ENCODE results near the gene TNN. TPM values are rescaled to one million over a fixed set of nuclear protein-coding genes. Genes with fewer than 3 reads are reported as not detected.
A peak's percentile ranks its signal among the peaks of the same experiment; 100 is the strongest.

The TNN gene
- total RNA-seq, 1 donor from 2014 or later, result not detected

GRCh38 chr1:175171036-175171913, 103.6 kb downstream of the TNN start:
- Mint-ChIP-seq H3K27ac (peak overlapping the region; percentile 70), H3K4me3 (no peak overlapping the region), H3K27me3 (no peaks in the 10 kb centered on the region), H3K36me3 (ENCODE audit: low read depth) (peaks cover 92% of the 10 kb centered on the region), H3K9me3 (no peaks in the 10 kb centered on the region), H3K4me1 (peaks cover 72% of the 10 kb centered on the region)
- TF ChIP-seq CTCF (IDR thresholded peaks at IDR 0.05), result no peak
- POLR2A ChIA-PET, result no interaction called here
- ATAC-seq (ENCODE audit: low read depth), result no peak
- intact Hi-C loops (cut with micrococcal nuclease), result no loop called here
- no peak for DNase-seq
- CTCF ChIA-PET, result interaction anchor here (1.0 to 2.4 kb wide), 3 partner anchors 16 to 203 kb away, joined by 4 to 5 read pairs (median 4); no protein-coding TSS in a partner anchor

GRCh38 chr1:175172503-175172902, 104.9 kb downstream of the TNN start:
- H3K27me3 Mint-ChIP-seq, result no peaks in the 10 kb centered on the region
- ChIA-PET CTCF (interaction anchor here (2.4 to 2.6 kb wide), 2 partner anchors 145 to 201 kb away, joined by 5 to 17 read pairs; no protein-coding TSS in a partner anchor), POLR2A (no interaction called here)
- H3K4me3 Mint-ChIP-seq, result no peak overlapping the region
- TF ChIP-seq CTCF (IDR thresholded peaks at IDR 0.05), result no peak
- peaks cover 78% of the 10 kb centered on the region for H3K4me1 Mint-ChIP-seq
- ATAC-seq (ENCODE audit: low read depth) (no peak), DNase-seq (no peak)
- peaks cover 92% of the 10 kb centered on the region for H3K36me3 Mint-ChIP-seq (ENCODE audit: low read depth)
- no peaks in the 10 kb centered on the region for H3K9me3 Mint-ChIP-seq
- H3K27ac Mint-ChIP-seq, result no peak overlapping the region
- intact Hi-C loops (cut with micrococcal nuclease), result loop anchor here (2.0 kb wide), 1 partner anchor 16 kb away; no protein-coding TSS in a partner anchor

GRCh38 chr1:175173531-175173930, 105.9 kb downstream of the TNN start:
- peaks cover 86% of the 10 kb centered on the region for H3K4me1 Mint-ChIP-seq
- TF ChIP-seq CTCF (IDR thresholded peaks at IDR 0.05), result no peak
- H3K27me3 Mint-ChIP-seq, result no peaks in the 10 kb centered on the region
- POLR2A ChIA-PET, result interaction anchor here (1.0 to 1.5 kb wide), 2 partner anchors 14 to 52 kb away, joined by 3 read pairs; no protein-coding TSS in a partner anchor
- DNase-seq (no peak), ATAC-seq (ENCODE audit: low read depth) (no peak)
- peak overlapping the region; percentile 75 for H3K27ac Mint-ChIP-seq
- H3K36me3 Mint-ChIP-seq (ENCODE audit: low read depth), result peaks cover 90% of the 10 kb centered on the region
- CTCF ChIA-PET, result interaction anchor here (1.6 to 2.6 kb wide), 2 partner anchors 22 to 144 kb away, joined by 5 to 17 read pairs; no protein-coding TSS in a partner anchor
- H3K9me3 Mint-ChIP-seq, result no peaks in the 10 kb centered on the region
- intact Hi-C loops (cut with micrococcal nuclease), result loop anchor here (2.0 kb wide), 1 partner anchor 15 kb away; no protein-coding TSS in a partner anchor
- H3K4me3 Mint-ChIP-seq, result no peak overlapping the region

GRCh38 chr1:175174309-175175102, 106.9 kb downstream of the TNN start:
- Mint-ChIP-seq H3K4me1 (peaks cover 88% of the 10 kb centered on the region), H3K4me3 (no peak overlapping the region), H3K27ac (peak overlapping the region; percentile 72), H3K27me3 (no peaks in the 10 kb centered on the region), H3K9me3 (no peaks in the 10 kb centered on the region), H3K36me3 (ENCODE audit: low read depth) (peaks cover 90% of the 10 kb centered on the region)
- no peak for TF ChIP-seq CTCF (IDR thresholded peaks at IDR 0.05)
- ChIA-PET CTCF (interaction anchor here (1.6 to 2.6 kb wide), 2 partner anchors 23 to 143 kb away, joined by 5 to 17 read pairs; no protein-coding TSS in a partner anchor), POLR2A (interaction anchor here (1.0 to 1.5 kb wide), 2 partner anchors 13 to 51 kb away, joined by 3 read pairs; no protein-coding TSS in a partner anchor)
- intact Hi-C loops (cut with micrococcal nuclease), result no loop called here
- no peak for DNase-seq
- no peak for ATAC-seq (ENCODE audit: low read depth)

All from activated B cell treated with CpG ODN at 0.5 μM for 24 hours (primary cell).